Skeletal muscle tissue (tissue), 4 donors: ENCODE results near the gene DLGAP1. TPM values are rescaled to one million over a fixed set of nuclear protein-coding genes. Genes with fewer than 3 reads are reported as not detected.

Experiments used
- H3K27ac ChIP-seq: one replicate; pipeline ENCODE4 v1.7.0; 2013; ENCODE audit warnings: mild to moderate bottlenecking, low read depth, low read length, inconsistent platforms
- H3K27me3 ChIP-seq, 3 donors: one replicate each; pipeline ENCODE4 v1.7.0; 2013; ENCODE audit warnings: low read length in 3 of 3; ENCODE audit not compliant: control insufficient read depth in 3 of 3, insufficient read depth in 3 of 3
- H3K36me3 ChIP-seq, 3 donors: one replicate each; pipeline ENCODE4 v1.7.0; 2013; ENCODE audit warnings: low read length in 3 of 3; ENCODE audit not compliant: control insufficient read depth in 3 of 3, insufficient read depth in 3 of 3
- H3K4me1 ChIP-seq, 3 donors: one replicate each; pipeline ENCODE4 v1.7.0; 2013; ENCODE audit warnings: low read length in 3 of 3, mild to moderate bottlenecking in 3 of 3; ENCODE audit not compliant: control insufficient read depth in 3 of 3, insufficient read depth in 3 of 3
- H3K4me3 ChIP-seq, 3 donors: one replicate each; pipeline ENCODE4 v1.7.0; 2013; ENCODE audit warnings: low read length in 3 of 3
- H3K9ac ChIP-seq, 3 donors: one replicate each; pipeline ENCODE4 v1.7.0; 2013; ENCODE audit warnings: low read length in 3 of 3, mild to moderate bottlenecking in 3 of 3, moderate library complexity in 2 of 3, low read depth in 1 of 3
- H3K9me3 ChIP-seq, 3 donors: one replicate each; pipeline ENCODE4 v1.7.0; 2013; ENCODE audit warnings: low read length in 3 of 3; ENCODE audit not compliant: control insufficient read depth in 3 of 3
- total RNA-seq: library from RNA; depleted of rRNA; stranded (reverse); fragments of >200 nt; gene quantifications from one replicate; pipeline ENCODE4 v1.2.3, GENCODE V29; 2014
- donor health status: Osteomylitis.

DLGAP1 gene
- total RNA-seq, 1 donor from 2014 or later = 0.52 TPM

DNA sequence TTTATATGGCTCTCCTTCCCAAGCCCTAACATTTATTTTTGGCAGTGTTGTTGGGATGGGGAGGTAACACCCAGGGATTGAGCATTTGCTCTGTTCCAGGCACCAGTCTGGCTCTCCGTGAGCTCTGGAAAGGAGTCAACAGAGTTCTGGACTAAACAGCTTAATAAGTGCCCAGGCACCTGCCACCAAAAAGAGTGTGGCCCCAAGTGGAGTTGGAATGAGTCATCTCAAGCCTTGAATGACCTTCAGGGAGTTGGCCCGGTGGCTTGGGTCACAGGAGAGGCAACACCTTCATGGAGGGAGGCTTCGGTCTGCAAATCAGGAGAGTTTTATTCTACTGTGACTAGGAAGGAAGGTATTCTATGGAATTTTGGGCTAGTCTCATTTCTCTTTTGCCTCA lies 203.2 kb downstream of the DLGAP1 start:
- Histone ChIP-seq H3K27ac (no peak overlapping the region), H3K4me3 (no peak overlapping the region), H3K36me3 (no peaks in the 10 kb centered on the region), H3K9me3 (no peaks in the 10 kb centered on the region), H3K9ac (no peak overlapping the region), H3K27me3 (no peaks in the 10 kb centered on the region), H3K4me1 (no peaks in the 10 kb centered on the region)

DNA sequence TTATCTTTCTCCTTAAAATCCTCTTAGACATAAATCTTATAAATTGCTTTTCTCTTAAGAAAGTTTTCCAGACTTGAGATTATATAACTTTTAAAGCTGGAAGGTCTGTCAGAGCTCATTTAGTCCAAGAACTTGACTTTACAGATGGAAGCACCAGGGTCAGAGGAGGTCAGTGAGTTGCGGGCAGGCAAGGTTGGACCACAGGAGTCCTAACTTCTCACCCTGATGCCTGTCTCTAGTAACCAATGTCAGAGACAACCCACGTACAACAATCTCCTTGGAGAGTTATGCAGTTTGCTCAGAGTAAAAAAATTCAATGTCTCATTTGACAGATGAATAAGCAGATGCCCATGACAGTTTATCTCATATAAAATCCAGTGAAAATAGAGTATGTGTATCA lies 203.9 kb downstream of the DLGAP1 start:
- H3K9me3 ChIP-seq = no peaks in the 10 kb centered on the region
- H3K27me3 ChIP-seq = no peaks in the 10 kb centered on the region
- no peak overlapping the region for H3K27ac ChIP-seq
- no peaks in the 10 kb centered on the region for H3K4me1 ChIP-seq
- H3K4me3 ChIP-seq = no peak overlapping the region
- H3K36me3 ChIP-seq = no peaks in the 10 kb centered on the region
- H3K9ac ChIP-seq = no peak overlapping the region

DNA sequence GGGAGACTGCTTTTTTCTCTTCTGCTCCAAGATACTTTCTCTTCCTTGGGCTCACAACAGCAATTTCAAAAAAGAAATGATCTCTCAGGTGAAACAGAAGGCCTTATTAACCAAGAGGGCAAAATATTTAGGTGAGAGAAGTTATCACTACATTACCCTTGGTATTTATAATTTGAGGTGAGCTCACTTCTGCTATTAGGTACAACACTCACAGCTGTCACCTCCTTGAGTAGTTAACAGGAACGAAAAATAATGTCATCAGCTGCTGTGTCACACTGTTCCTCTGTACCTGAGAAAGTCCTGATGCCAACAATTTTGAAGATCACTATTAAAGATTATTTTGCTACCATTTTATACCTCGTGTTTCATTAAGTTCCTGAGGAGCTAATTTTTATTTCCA lies 205.0 kb downstream of the DLGAP1 start:
- no peak overlapping the region for H3K27ac ChIP-seq
- no peaks in the 10 kb centered on the region for H3K9me3 ChIP-seq
- H3K36me3 ChIP-seq = no peaks in the 10 kb centered on the region
- H3K9ac ChIP-seq = no peak overlapping the region
- H3K27me3 ChIP-seq = no peaks in the 10 kb centered on the region
- no peaks in the 10 kb centered on the region for H3K4me1 ChIP-seq
- H3K4me3 ChIP-seq = no peak overlapping the region

DNA sequence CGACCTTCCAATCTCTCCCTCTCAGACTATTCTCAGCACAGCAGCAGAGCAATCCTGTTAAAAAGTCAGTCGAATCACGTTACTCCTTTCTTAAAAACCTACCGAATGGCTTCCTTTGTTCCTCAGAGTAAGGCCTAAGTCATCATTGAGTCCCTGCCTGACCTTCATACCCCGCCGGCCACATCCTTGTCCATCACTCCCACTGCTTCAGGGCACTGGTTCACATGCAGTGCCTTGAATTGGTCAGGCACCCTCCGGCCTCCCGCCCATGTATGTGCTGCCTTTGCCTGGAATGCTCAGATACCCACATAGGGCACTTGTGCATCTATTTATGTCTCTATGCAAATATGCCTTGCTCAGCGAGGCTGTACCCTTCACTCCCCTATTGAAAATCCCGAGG lies 206.4 kb downstream of the DLGAP1 start:
- H3K27ac ChIP-seq = no peak overlapping the region
- H3K4me1 ChIP-seq = no peaks in the 10 kb centered on the region
- no peaks in the 10 kb centered on the region for H3K27me3 ChIP-seq
- no peak overlapping the region for H3K4me3 ChIP-seq
- no peaks in the 10 kb centered on the region for H3K36me3 ChIP-seq
- H3K9ac ChIP-seq = no peak overlapping the region
- no peaks in the 10 kb centered on the region for H3K9me3 ChIP-seq

DNA sequence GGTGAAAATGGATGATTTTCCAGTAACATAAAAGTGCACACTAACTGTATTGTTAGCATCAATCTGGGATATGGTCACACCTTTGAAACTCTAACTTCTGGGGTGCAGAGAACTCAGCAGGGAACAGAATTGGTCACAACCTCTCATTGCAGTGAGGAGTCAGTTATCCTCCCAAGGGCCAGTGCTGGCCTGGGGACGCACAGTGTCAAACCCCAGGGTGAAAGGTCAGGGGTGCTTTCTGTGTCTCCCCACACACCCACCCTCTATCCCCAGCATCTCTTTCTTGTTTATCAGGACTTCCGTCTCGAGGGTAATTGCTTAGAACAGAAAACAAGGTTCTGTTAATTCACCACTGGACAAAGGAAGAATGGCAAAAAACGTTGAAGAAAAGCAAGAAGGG lies 208.7 kb downstream of the DLGAP1 start:
- no peak overlapping the region for H3K4me3 ChIP-seq
- H3K27ac ChIP-seq = no peak overlapping the region
- no peaks in the 10 kb centered on the region for H3K27me3 ChIP-seq
- H3K36me3 ChIP-seq = no peaks in the 10 kb centered on the region
- H3K4me1 ChIP-seq = no peaks in the 10 kb centered on the region
- H3K9ac ChIP-seq = no peak overlapping the region
- no peaks in the 10 kb centered on the region for H3K9me3 ChIP-seq

DNA sequence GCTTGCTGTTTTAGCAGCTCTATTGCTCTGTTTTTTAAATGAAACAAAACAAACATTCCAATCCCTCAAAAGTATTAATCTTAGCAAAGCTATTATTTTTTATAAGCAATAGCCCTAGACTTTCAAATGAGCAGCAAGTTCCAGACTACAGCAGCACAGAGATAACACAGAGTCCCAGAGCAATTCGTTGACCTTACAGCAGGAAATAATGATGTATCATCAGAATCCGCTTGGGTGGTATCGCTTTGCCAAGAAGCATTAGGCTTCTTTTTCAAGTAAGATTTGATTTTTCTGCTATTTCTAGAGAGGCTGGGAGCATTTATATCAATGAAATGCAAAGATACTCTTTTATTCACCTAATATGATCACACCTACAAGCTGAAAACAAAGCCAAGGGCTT lies 209.7 kb downstream of the DLGAP1 start:
- Histone ChIP-seq H3K27ac (no peak overlapping the region), H3K4me3 (no peak overlapping the region), H3K4me1 (no peaks in the 10 kb centered on the region), H3K9ac (no peak overlapping the region), H3K36me3 (no peaks in the 10 kb centered on the region), H3K9me3 (no peaks in the 10 kb centered on the region), H3K27me3 (no peaks in the 10 kb centered on the region)

DNA sequence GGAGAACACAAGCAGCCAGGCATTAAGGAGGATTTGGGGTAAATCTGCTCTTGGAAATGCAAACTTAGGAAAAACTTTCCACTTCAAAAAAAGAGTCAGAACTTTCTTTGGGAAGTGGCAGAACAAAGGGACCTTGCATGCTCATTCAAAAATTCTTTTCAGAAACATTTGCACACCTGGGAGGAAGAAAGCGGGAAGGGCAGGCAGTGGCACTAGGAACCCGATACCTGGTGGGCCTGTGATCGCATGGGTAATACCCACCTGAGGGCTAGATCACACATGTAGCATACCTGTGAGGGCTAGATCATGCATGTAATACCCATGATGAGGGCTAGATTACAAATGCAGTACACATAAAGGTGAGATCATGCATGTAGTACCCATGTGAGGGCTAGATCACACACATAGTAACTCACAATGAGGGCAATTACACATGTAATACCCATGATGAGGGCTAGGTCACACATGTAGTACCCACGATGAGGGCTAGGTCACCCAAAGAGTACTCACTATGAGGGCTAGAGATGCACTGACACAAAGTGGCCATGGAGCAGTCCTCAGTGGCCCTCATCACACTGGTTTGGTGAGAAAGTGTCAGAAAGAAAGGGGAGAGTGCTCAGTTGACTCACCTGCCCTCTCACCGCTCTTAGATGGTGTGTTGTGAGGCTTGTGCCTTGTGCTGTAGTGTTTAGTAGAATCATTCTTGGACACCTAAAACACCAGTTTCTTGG lies 212.5 kb downstream of the DLGAP1 start:
- no peak overlapping the region for H3K9ac ChIP-seq
- H3K9me3 ChIP-seq = no peaks in the 10 kb centered on the region
- H3K27me3 ChIP-seq = no peaks in the 10 kb centered on the region
- H3K36me3 ChIP-seq = no peaks in the 10 kb centered on the region
- no peaks in the 10 kb centered on the region for H3K4me1 ChIP-seq
- H3K27ac ChIP-seq = no peak overlapping the region
- no peak overlapping the region for H3K4me3 ChIP-seq

DNA sequence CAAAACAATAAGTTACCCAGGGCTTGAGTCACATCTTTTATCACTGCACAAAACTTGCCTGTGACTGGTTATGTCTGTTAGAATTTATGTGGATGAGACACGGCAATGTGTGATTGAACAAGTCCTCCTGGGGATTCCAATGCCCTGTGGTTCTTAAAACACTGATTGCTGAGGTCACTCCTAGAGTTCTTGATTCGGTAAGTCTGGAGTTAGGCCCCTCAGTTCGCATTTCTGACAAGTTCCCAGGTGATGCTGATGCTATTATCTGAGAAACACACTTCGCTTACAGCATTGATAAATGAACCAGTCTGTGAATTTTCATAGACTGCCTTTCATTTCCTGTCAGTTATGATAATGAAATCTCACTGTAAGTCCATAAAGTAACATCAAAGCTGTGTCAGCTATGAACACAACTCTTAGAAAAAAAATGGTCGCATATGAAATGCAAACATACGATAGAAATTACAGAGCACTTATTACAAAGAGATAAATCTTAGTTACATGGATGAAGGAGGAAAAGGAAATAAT lies 214.0 kb downstream of the DLGAP1 start:
- no peak overlapping the region for H3K4me3 ChIP-seq
- no peaks in the 10 kb centered on the region for H3K9me3 ChIP-seq
- no peak overlapping the region for H3K27ac ChIP-seq
- no peaks in the 10 kb centered on the region for H3K27me3 ChIP-seq
- H3K36me3 ChIP-seq = no peaks in the 10 kb centered on the region
- no peak overlapping the region for H3K9ac ChIP-seq
- H3K4me1 ChIP-seq = no peaks in the 10 kb centered on the region

DNA sequence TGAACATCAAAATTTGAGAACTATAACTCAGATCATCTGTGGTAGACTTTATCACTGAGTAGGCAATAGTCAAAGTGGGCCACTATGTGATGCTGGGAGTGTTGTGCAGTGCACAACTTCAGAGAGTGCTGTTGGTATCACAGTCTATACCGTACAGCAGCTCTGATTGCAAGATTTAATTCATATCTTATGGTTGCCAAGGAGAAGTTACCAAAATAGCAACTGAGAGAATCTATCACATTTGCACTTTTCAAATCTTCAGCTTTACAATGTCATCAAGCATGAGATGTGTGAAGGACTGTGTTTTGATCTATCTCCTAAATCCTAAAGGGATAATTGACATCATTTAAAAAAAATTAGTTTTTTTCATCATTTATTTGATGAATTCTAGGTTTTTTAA lies 216.1 kb downstream of the DLGAP1 start:
- H3K9me3 ChIP-seq = no peaks in the 10 kb centered on the region

DNA sequence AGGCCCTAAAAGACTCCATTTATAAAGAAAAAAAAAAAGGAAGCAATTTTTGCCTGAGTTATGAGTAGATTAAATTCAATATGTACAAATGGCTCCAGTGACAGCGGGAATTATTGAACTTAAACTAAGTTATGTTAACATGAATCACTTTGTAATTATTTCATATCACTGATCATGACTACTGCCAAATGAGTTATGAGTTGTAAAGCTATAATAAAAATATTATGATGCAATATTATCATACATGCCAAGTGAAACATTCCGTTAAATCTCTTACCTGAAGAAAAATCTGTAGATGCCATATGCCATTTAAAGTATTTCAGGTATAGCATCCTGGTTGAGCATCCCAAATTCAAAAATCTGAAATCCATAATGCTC lies 217.5 kb downstream of the DLGAP1 start:
- Histone ChIP-seq H3K9me3 (no peaks in the 10 kb centered on the region), H3K27ac (no peak overlapping the region), H3K9ac (no peak overlapping the region), H3K4me3 (no peak overlapping the region), H3K27me3 (no peaks in the 10 kb centered on the region), H3K36me3 (no peaks in the 10 kb centered on the region), H3K4me1 (no peaks in the 10 kb centered on the region)

More for the DNA sequence above, 216.1 kb downstream of the DLGAP1 start:
- no peak overlapping the region for H3K27ac ChIP-seq
- H3K27me3 ChIP-seq = no peaks in the 10 kb centered on the region
- H3K4me1 ChIP-seq = no peaks in the 10 kb centered on the region
- no peak overlapping the region for H3K9ac ChIP-seq
- no peaks in the 10 kb centered on the region for H3K36me3 ChIP-seq
- H3K4me3 ChIP-seq = no peak overlapping the region
